ENCODE results near the gene GLMP. TPM values are rescaled to one million over a fixed set of nuclear protein-coding genes. Genes with fewer than 3 reads are reported as not detected.
A peak's percentile ranks its signal among the peaks of the same experiment; 100 is the strongest.

The GLMP gene
- total RNA-seq, 4 donors from 2014 or later = 31.9 to 53.0 (median 38.6) TPM

DNA sequence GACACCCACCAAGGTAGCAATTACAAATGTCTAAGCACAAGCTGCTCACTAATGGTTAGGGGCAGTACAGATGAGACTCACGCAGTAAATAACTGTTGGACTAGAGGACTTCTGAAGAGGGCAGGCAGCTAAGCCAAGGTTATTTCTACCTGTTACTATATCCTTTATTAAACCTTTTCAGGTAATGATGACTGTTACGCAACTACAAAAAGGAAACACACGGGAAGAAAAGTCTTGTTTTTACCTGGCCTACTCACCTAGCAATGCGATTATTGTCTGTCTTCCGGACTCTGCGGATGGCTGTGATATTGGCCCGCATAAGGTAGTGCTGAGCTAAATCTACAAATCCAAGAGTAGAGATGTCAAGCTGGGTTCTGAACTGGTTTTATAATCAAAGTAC is 21.4 kb upstream of the GLMP start:
- 83 to 93% methylated on average over 1 to 7 of the region's 7 CpGs for WGBS, 2 donors (ENCODE audit: low coverage in 1 of 2)
- Histone ChIP-seq H3K27me3 (no peaks in the 10 kb centered on the region), H3K9me3 (no peaks in the 10 kb centered on the region), H3K4me3 (no peak overlapping the region), H3K36me3 (peaks cover 20 to 100% of the 10 kb centered on the region in 2 donors), H3K4me1 (no peaks in the 10 kb centered on the region), H3K27ac (no peak overlapping the region)
- ATAC-seq = no peak
- TF ChIP-seq POLR2A (IDR thresholded peaks at IDR 0.05) (no peak), EP300 (IDR thresholded peaks at IDR 0.05) (no peak), POLR2AphosphoS5 (IDR thresholded peaks at IDR 0.05) (no peak)
- TF ChIP-seq, protein P1, sequence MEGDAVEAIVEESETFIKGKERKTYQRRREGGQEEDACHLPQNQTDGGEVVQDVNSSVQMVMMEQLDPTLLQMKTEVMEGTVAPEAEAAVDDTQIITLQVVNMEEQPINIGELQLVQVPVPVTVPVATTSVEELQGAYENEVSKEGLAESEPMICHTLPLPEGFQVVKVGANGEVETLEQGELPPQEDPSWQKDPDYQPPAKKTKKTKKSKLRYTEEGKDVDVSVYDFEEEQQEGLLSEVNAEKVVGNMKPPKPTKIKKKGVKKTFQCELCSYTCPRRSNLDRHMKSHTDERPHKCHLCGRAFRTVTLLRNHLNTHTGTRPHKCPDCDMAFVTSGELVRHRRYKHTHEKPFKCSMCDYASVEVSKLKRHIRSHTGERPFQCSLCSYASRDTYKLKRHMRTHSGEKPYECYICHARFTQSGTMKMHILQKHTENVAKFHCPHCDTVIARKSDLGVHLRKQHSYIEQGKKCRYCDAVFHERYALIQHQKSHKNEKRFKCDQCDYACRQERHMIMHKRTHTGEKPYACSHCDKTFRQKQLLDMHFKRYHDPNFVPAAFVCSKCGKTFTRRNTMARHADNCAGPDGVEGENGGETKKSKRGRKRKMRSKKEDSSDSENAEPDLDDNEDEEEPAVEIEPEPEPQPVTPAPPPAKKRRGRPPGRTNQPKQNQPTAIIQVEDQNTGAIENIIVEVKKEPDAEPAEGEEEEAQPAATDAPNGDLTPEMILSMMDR (IDR thresholded peaks at IDR 0.05) = no peak

DNA sequence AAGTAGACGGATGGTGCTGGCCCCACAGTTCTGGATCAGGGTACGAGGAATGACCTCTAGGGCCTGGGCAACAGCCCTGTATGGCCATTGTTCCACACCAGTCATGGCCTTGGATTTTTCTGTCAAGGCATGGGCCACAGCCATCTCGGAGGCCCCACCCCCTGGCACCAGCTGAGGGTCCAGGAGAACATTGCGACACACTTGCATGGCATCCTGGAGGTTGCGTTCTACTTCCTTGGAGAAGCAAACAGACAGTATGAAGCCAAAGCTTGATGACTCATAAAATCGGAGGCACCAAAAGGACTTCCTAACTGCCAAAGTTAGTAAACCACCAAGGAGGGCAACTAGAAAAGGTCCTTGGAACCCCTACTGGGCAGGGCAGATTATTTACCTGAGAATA is 15.5 kb upstream of the GLMP start:
- H3K9me3 ChIP-seq = no peaks in the 10 kb centered on the region
- peaks cover 0 to 100% of the 10 kb centered on the region in 2 donors for H3K36me3 ChIP-seq
- no peak overlapping the region for H3K27ac ChIP-seq
- TF ChIP-seq POLR2AphosphoS5 (IDR thresholded peaks at IDR 0.05) = no peak
- TF ChIP-seq POLR2A (IDR thresholded peaks at IDR 0.05) = no peak
- TF ChIP-seq, protein P1 (IDR thresholded peaks at IDR 0.05) = no peak
- no peak for TF ChIP-seq EP300 (IDR thresholded peaks at IDR 0.05)
- H3K4me3 ChIP-seq = no peak overlapping the region
- H3K27me3 ChIP-seq = no peaks in the 10 kb centered on the region
- 61 to 77% methylated on average over 2 to 4 of the region's 6 CpGs for WGBS, 2 donors (ENCODE audit: low coverage in 1 of 2)
- peak; percentile 31 for ATAC-seq
- H3K4me1 ChIP-seq = no peaks in the 10 kb centered on the region

DNA sequence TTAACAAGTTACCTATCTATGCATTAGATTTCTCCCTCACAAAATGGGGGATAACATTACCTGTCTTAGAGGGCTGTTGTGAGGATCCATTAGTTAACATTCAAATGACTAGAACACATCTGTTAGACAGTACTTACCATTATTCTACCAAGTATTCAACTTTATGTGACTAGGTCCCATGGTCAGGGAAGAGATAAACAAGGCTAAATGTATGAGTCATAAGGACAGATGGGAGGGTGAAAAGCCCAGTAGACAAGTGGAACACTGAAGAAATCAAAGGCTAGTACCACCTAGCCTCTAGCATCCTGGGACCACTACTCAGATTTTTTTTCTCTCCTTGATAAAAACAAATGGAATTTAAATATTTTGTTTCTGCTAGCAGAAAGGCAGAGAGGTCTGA is 12.6 kb upstream of the GLMP start:
- Histone ChIP-seq H3K4me3 (no peak overlapping the region), H3K4me1 (no peaks in the 10 kb centered on the region), H3K27me3 (no peaks in the 10 kb centered on the region), H3K9me3 (no peaks in the 10 kb centered on the region), H3K36me3 (peaks cover 0 to 90% of the 10 kb centered on the region in 2 donors), H3K27ac (no peak overlapping the region)
- no peak for TF ChIP-seq EP300 (IDR thresholded peaks at IDR 0.05)
- no peak for TF ChIP-seq POLR2AphosphoS5 (IDR thresholded peaks at IDR 0.05)
- TF ChIP-seq, protein P1 (IDR thresholded peaks at IDR 0.05) = no peak
- no peak for TF ChIP-seq POLR2A (IDR thresholded peaks at IDR 0.05)
- no peak for ATAC-seq

DNA sequence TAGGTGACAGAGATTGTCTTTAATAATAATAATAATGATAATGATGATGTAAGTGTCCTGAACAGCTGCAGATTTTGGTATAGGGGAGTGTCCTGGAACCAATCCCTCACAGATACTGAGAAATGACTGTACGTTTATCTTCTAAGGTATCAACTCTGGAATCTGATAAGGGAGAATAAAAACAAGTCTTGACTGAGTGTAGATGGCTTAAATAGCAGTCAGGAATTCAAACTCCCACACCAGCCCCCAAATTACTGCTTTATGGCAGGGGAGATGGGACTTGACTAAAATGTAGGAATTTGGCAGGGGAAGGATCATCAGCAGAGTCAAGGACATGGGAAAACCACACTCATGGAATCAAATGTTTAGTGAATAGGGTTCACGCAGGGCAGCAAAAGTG is 9.7 kb upstream of the GLMP start:
- H3K27ac ChIP-seq = no peak overlapping the region
- no peaks in the 10 kb centered on the region for H3K4me1 ChIP-seq
- WGBS, 2 donors (ENCODE audit: low coverage in 1 of 2) = 48 to 67% methylated on average over 1 to 2 of the region's 2 CpGs
- peaks cover 0 to 62% of the 10 kb centered on the region in 2 donors for H3K36me3 ChIP-seq
- no peak for ATAC-seq
- no peaks in the 10 kb centered on the region for H3K9me3 ChIP-seq
- H3K27me3 ChIP-seq = no peaks in the 10 kb centered on the region
- TF ChIP-seq EP300 (IDR thresholded peaks at IDR 0.05) (no peak), POLR2AphosphoS5 (IDR thresholded peaks at IDR 0.05) (no peak), POLR2A (IDR thresholded peaks at IDR 0.05) (no peak)
- TF ChIP-seq, protein P1 (IDR thresholded peaks at IDR 0.05) = no peak
- no peak overlapping the region for H3K4me3 ChIP-seq

DNA sequence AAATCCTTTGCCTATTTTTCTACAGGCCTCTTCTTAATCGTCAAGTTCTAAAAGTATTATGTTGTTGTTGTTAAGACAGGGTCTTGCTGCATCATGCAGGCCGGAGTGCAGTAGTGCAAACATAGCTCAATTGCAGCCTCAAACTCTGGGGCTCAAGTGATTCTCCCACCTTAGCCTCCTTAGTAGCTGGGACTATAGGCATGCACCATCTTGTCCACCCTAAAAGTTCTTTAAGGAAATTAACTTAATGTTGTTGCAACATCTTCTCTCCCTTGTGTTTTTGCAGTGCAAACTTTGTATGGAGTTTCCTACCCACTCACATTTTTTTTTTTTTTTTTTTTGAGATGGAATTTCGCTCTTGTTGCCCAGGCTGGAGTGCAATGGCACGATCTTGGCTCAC is 7.8 kb upstream of the GLMP start:
- TF ChIP-seq POLR2A (IDR thresholded peaks at IDR 0.05) = no peak
- TF ChIP-seq POLR2AphosphoS5 (IDR thresholded peaks at IDR 0.05) = no peak
- TF ChIP-seq, protein P1 (IDR thresholded peaks at IDR 0.05) = no peak
- no peak for TF ChIP-seq EP300 (IDR thresholded peaks at IDR 0.05)
- Histone ChIP-seq H3K9me3 (no peaks in the 10 kb centered on the region), H3K4me1 (no peaks in the 10 kb centered on the region), H3K4me3 (no peak overlapping the region), H3K27ac (no peak overlapping the region), H3K36me3 (peaks cover 0 to 42% of the 10 kb centered on the region in 2 donors), H3K27me3 (no peaks in the 10 kb centered on the region)
- ATAC-seq = no peak
- WGBS, 2 donors (ENCODE audit: low coverage in 1 of 2) = 95 to 100% methylated on average over 2 of the region's 4 CpGs

Data from gastroesophageal sphincter (tissue), 4 donors.